ENCODE measurements around the gene NMRK2. TPM values are rescaled to one million over a fixed set of nuclear protein-coding genes. Genes with fewer than 3 reads are reported as not detected.
"Not testable (repeated sequence)": the region's sequence is repeated elsewhere in the genome, so short reads cannot be mapped to it uniquely, and the experiment has no call there.

Gene NMRK2
- total and polyA plus RNA-seq, 2 donors from 2014 or later = 0.69 to 6.1 TPM

GRCh38 chr19:3964256-3965194 lies 31.7 kb downstream of the NMRK2 start:
- no peak overlapping the region for H3K9ac ChIP-seq (ENCODE audit: low read length in 3 of 3)
- no peaks in the 10 kb centered on the region for H3K9me3 ChIP-seq (ENCODE audit: control insufficient read depth in 2 of 3, insufficient read depth in 1 of 3, low read length in 3 of 3)
- H3K27me3 ChIP-seq (ENCODE audit: control insufficient read depth, insufficient read depth, low read length) = no peaks in the 10 kb centered on the region
- no peak overlapping the region for H3K27ac ChIP-seq (ENCODE audit: low read depth in 2 of 2, low read length in 2 of 2)
- DNase-seq (peak in 1 of 5 donors; percentile 66), FAIRE-seq (no peak)
- peaks cover 0 to 3% (median 3%) of the 10 kb centered on the region in 3 donors for H3K4me1 ChIP-seq (ENCODE audit: control insufficient read depth in 2 of 3, insufficient read depth in 2 of 3, low read depth in 1 of 3, low read length in 3 of 3)
- TF ChIP-seq CTCF (IDR thresholded peaks at IDR 0.05; ENCODE audit: borderline replicate concordance, extremely low read depth, insufficient read depth) = no peak
- H3K36me3 ChIP-seq (ENCODE audit: control insufficient read depth in 2 of 3, insufficient read depth in 3 of 3, low read length in 3 of 3) = peaks cover 0 to 32% (median 6%) of the 10 kb centered on the region in 3 donors
- intact Hi-C loops (cut with DNase I) = no loop called here
- H3K4me3 ChIP-seq (ENCODE audit: low read length in 3 of 3) = no peak overlapping the region

GRCh38 chr19:3966051-3967017 lies 33.5 kb downstream of the NMRK2 start:
- DNase-seq (no peak), FAIRE-seq (no peak)
- intact Hi-C loops (cut with DNase I) = no loop called here
- TF ChIP-seq CTCF (IDR thresholded peaks at IDR 0.05; ENCODE audit: borderline replicate concordance, extremely low read depth, insufficient read depth) = no peak
- Histone ChIP-seq H3K4me3 (ENCODE audit: low read length in 3 of 3) (no peak overlapping the region), H3K9me3 (ENCODE audit: control insufficient read depth in 2 of 3, insufficient read depth in 1 of 3, low read length in 3 of 3) (no peaks in the 10 kb centered on the region), H3K36me3 (ENCODE audit: control insufficient read depth in 2 of 3, insufficient read depth in 3 of 3, low read length in 3 of 3) (peaks cover 0 to 26% (median 5%) of the 10 kb centered on the region in 3 donors), H3K27me3 (ENCODE audit: control insufficient read depth, insufficient read depth, low read length) (no peaks in the 10 kb centered on the region), H3K27ac (ENCODE audit: low read depth in 2 of 2, low read length in 2 of 2) (no peak overlapping the region), H3K4me1 (ENCODE audit: control insufficient read depth in 2 of 3, insufficient read depth in 2 of 3, low read depth in 1 of 3, low read length in 3 of 3) (peaks cover 0 to 10% (median 5%) of the 10 kb centered on the region in 3 donors), H3K9ac (ENCODE audit: low read length in 3 of 3) (no peak overlapping the region)

- DNase-seq; H3K4me3 ChIP-seq (ENCODE audit: low read length in 3 of 3); H3K9ac ChIP-seq (ENCODE audit: low read length in 3 of 3); H3K27me3 ChIP-seq (ENCODE audit: control insufficient read depth, insufficient read depth, low read length); FAIRE-seq; H3K9me3 ChIP-seq (ENCODE audit: control insufficient read depth in 2 of 3, insufficient read depth in 1 of 3, low read length in 3 of 3); intact Hi-C loops (cut with DNase I): not testable (repeated sequence)
- Histone ChIP-seq H3K4me1 (ENCODE audit: control insufficient read depth in 2 of 3, insufficient read depth in 2 of 3, low read depth in 1 of 3, low read length in 3 of 3) (peaks cover 0 to 12% (median 5%) of the 10 kb centered on the region in 3 donors), H3K36me3 (ENCODE audit: control insufficient read depth in 2 of 3, insufficient read depth in 3 of 3, low read length in 3 of 3) (peaks cover 0 to 17% (median 2%) of the 10 kb centered on the region in 3 donors), H3K27ac (ENCODE audit: low read depth in 2 of 2, low read length in 2 of 2) (peak overlapping the region in 1 of 2 donors; percentile 71)
Observed at GRCh38 chr19:3967983-3968382, 35.1 kb downstream of the NMRK2 start.
